ENCODE results near the gene OCIAD2. TPM values are rescaled to one million over a fixed set of nuclear protein-coding genes. Genes with fewer than 3 reads are reported as not detected.

The OCIAD2 gene
- total RNA-seq, 2 experiments from 2014 or later, result 65.9 to 102 TPM

GRCh38 chr4:48844843-48845242 is 61.7 kb downstream of the OCIAD2 start:
- intact Hi-C loops (cut with micrococcal nuclease; ENCODE audit: unreplicated experiment), result no loop called here
- ChIA-PET POLR2A (interaction anchor here (0.6 kb wide), 1 partner anchor 10 kb away, joined by 4 read pairs; no protein-coding TSS in a partner anchor), CTCF (ENCODE audit: unreplicated experiment) (no interaction called here)
- peaks cover 55% of the 10 kb centered on the region for H3K79me2 ChIP-seq (ENCODE audit: insufficient read depth, low read depth, low read length)
- peaks cover 5% of the 10 kb centered on the region; the same call in 1 of the 2 replicates for H3K9me3 ChIP-seq (ENCODE audit: low read length)
- no peak for DNase-seq (ENCODE audit: low spot score)
- H3K36me3 ChIP-seq (ENCODE audit: insufficient read depth, low read length), result peaks cover 93% of the 10 kb centered on the region
- H3K4me3 ChIP-seq (ENCODE audit: low read depth, low read length, poor library complexity, severe bottlenecking), result no peak overlapping the region
- no peaks in the 10 kb centered on the region for H3K9me2 ChIP-seq (ENCODE audit: insufficient read depth, low read length)
- no peak overlapping the region for H3K27ac ChIP-seq (ENCODE audit: low read depth, low read length, poor library complexity, severe bottlenecking)
- no peaks in the 10 kb centered on the region for H4K20me1 ChIP-seq (ENCODE audit: insufficient read depth, low read length)
- no peak overlapping the region for H3K4me2 ChIP-seq (ENCODE audit: low read length)
- H2AFZ ChIP-seq (ENCODE audit: low read length), result no peak overlapping the region
- TF ChIP-seq EZH2phosphoT487 (IDR thresholded peaks at IDR 0.05; ENCODE audit: borderline replicate concordance, low read depth, low read length) (no peak), CTCF (conservative IDR thresholded peaks at IDR 0.05; ENCODE audit: low read length) (no peak)
- no TSS peak for BruUV-seq (replicated peaks)
- H3K4me1 ChIP-seq (ENCODE audit: insufficient read depth, low read length, poor library complexity, severe bottlenecking), result no peaks in the 10 kb centered on the region

GRCh38 chr4:48841045-48841827 is 65.3 kb downstream of the OCIAD2 start:
- intact Hi-C loops (cut with micrococcal nuclease; ENCODE audit: unreplicated experiment), result no loop called here
- Histone ChIP-seq H4K20me1 (ENCODE audit: insufficient read depth, low read length) (no peaks in the 10 kb centered on the region), H3K4me3 (ENCODE audit: low read depth, low read length, poor library complexity, severe bottlenecking) (no peak overlapping the region), H3K4me2 (ENCODE audit: low read length) (no peak overlapping the region), H3K27ac (ENCODE audit: low read depth, low read length, poor library complexity, severe bottlenecking) (no peak overlapping the region), H3K36me3 (ENCODE audit: insufficient read depth, low read length) (peaks cover 97% of the 10 kb centered on the region), H2AFZ (ENCODE audit: low read length) (no peak overlapping the region), H3K79me2 (ENCODE audit: insufficient read depth, low read depth, low read length) (peaks cover 47% of the 10 kb centered on the region; the same call in 1 of the 2 replicates), H3K9me3 (ENCODE audit: low read length) (no peaks in the 10 kb centered on the region), H3K4me1 (ENCODE audit: insufficient read depth, low read length, poor library complexity, severe bottlenecking) (no peaks in the 10 kb centered on the region), H3K9me2 (ENCODE audit: insufficient read depth, low read length) (no peaks in the 10 kb centered on the region)
- DNase-seq (ENCODE audit: low spot score), result no peak
- CTCF ChIA-PET (ENCODE audit: unreplicated experiment), result no interaction called here
- TF ChIP-seq CTCF (conservative IDR thresholded peaks at IDR 0.05; ENCODE audit: low read length), result no peak
- no peak for TF ChIP-seq EZH2phosphoT487 (IDR thresholded peaks at IDR 0.05; ENCODE audit: borderline replicate concordance, low read depth, low read length)
- POLR2A ChIA-PET, result interaction anchor here (0.6 to 1.9 kb wide), 4 partner anchors 12 to 151 kb away, joined by 3 to 6 read pairs (median 4); no protein-coding TSS in a partner anchor
- BruUV-seq (replicated peaks), result no TSS peak

GRCh38 chr4:48836658-48837057 is 69.9 kb downstream of the OCIAD2 start:
- Histone ChIP-seq H4K20me1 (ENCODE audit: insufficient read depth, low read length) (peaks cover 8% of the 10 kb centered on the region; the same call in 1 of the 2 replicates), H3K27ac (ENCODE audit: low read depth, low read length, poor library complexity, severe bottlenecking) (no peak overlapping the region), H3K9me3 (ENCODE audit: low read length) (no peaks in the 10 kb centered on the region), H3K79me2 (ENCODE audit: insufficient read depth, low read depth, low read length) (peaks cover 56% of the 10 kb centered on the region), H3K4me3 (ENCODE audit: low read depth, low read length, poor library complexity, severe bottlenecking) (no peak overlapping the region), H3K36me3 (ENCODE audit: insufficient read depth, low read length) (peaks cover 90% of the 10 kb centered on the region), H3K9me2 (ENCODE audit: insufficient read depth, low read length) (no peaks in the 10 kb centered on the region), H2AFZ (ENCODE audit: low read length) (no peak overlapping the region), H3K4me1 (ENCODE audit: insufficient read depth, low read length, poor library complexity, severe bottlenecking) (peaks cover 14% of the 10 kb centered on the region), H3K4me2 (ENCODE audit: low read length) (no peak overlapping the region)
- POLR2A ChIA-PET, result interaction anchor here (0.6 to 0.9 kb wide), 3 partner anchors 21 to 24 kb away, joined by 3 to 5 read pairs (median 3); no protein-coding TSS in a partner anchor
- intact Hi-C loops (cut with micrococcal nuclease; ENCODE audit: unreplicated experiment), result no loop called here
- CTCF ChIA-PET (ENCODE audit: unreplicated experiment), result no interaction called here
- no TSS peak for BruUV-seq (replicated peaks)
- DNase-seq (ENCODE audit: low spot score), result no peak
- TF ChIP-seq EZH2phosphoT487 (IDR thresholded peaks at IDR 0.05; ENCODE audit: borderline replicate concordance, low read depth, low read length), result no peak

Small RNA genes within 50 kb of the gene (small RNA-seq; reads per million reads assigned to genes)
- gene AC020593.1 (not detected), gene RNU6-158P (not detected)

Other genes starting within 250 kb of the OCIAD2 start
- 85.4 and 91.9 TPM in 2 replicates for gene FRYL, start 126.5 kb downstream of the OCIAD2 start, total RNA-seq (2014; rRNA removed; shearing (Covaris generic))
- gene FRYL, start 126.5 kb downstream of the OCIAD2 start, total RNA-seq (2022), result 88.1 and 88.5 TPM in 2 replicates
- gene OCIAD1, start 75.7 kb downstream of the OCIAD2 start, total RNA-seq (2014; rRNA removed; shearing (Covaris generic)), result 50.4 and 76.1 TPM in 2 replicates
- gene OCIAD1, start 75.7 kb downstream of the OCIAD2 start, total RNA-seq (2022), result 136 and 143 TPM in 2 replicates
- not detected in 2 replicates for gene CWH43, start 79.5 kb upstream of the OCIAD2 start, total RNA-seq (2014; rRNA removed; shearing (Covaris generic))
- not detected in 2 replicates for gene CWH43, start 79.5 kb upstream of the OCIAD2 start, total RNA-seq (2022)